HEK293T (cell line): ENCODE data around the gene RAB31.

Source experiments
- CTCF ChIA-PET: fragments of 350-600 bp; formaldehyde crosslinking; extraction: SDS; loops from one replicate; lab custom pipeline; 2021; ENCODE audit warnings: antibody characterized with exemption, inconsistent platforms; lab: Yijun Ruan, JAX
- POLR2A ChIA-PET: fragments of 350-600 bp; formaldehyde crosslinking; extraction: SDS; loops from one replicate; lab custom pipeline; 2020; ENCODE audit warnings: antibody characterized with exemption, inconsistent platforms; lab: Yijun Ruan, JAX
- DNase-seq: peaks from one replicate; pipeline ENCODE4 v3.0.0; 2012; ENCODE audit warnings: mixed read lengths; ENCODE audit errors: extremely low spot score
- ARNT ChIP-seq: fragments of 450-650 bp; IDR thresholded peaks from 2 replicates; pipeline ENCODE4 v1.6.1; 2017; ENCODE audit warnings: mild to moderate bottlenecking
- BHLHE40 ChIP-seq: fragments of 450-650 bp; IDR thresholded peaks from 2 replicates; pipeline ENCODE4 v1.6.1; 2016; ENCODE audit warnings: mild to moderate bottlenecking, moderate library complexity, borderline replicate concordance
- CTBP1 ChIP-seq: fragments of 450-650 bp; IDR thresholded peaks from 2 replicates; pipeline ENCODE4 v1.6.1; 2016; ENCODE audit warnings: borderline replicate concordance
- ELF4 ChIP-seq: fragments of 450-650 bp; IDR thresholded peaks from 2 replicates; pipeline ENCODE4 v1.6.1; 2017; ENCODE audit warnings: antibody characterized with exemption
- FOXA1 ChIP-seq: fragments of 450-650 bp; IDR thresholded peaks from 2 replicates; pipeline ENCODE4 v1.6.1; 2016; ENCODE audit warnings: mild to moderate bottlenecking
- FOXK2 ChIP-seq: fragments of 450-650 bp; IDR thresholded peaks from 2 replicates; pipeline ENCODE4 v1.6.1; 2016; ENCODE audit warnings: mild to moderate bottlenecking
- FOXM1 ChIP-seq: fragments of 450-650 bp; IDR thresholded peaks from 2 replicates; pipeline ENCODE4 v1.6.1; 2017; ENCODE audit warnings: mild to moderate bottlenecking, borderline replicate concordance
- HDGF ChIP-seq: fragments of 450-650 bp; IDR thresholded peaks from 2 replicates; pipeline ENCODE4 v1.6.1; 2017; ENCODE audit warnings: antibody characterized with exemption, borderline replicate concordance
- L3MBTL2 ChIP-seq: fragments of 450-650 bp; conservative IDR thresholded peaks from 2 replicates; pipeline ENCODE4 v1.6.1; 2016; ENCODE audit warnings: mild to moderate bottlenecking
- LEF1 ChIP-seq: fragments of 450-650 bp; IDR thresholded peaks from 2 replicates; pipeline ENCODE4 v1.6.1; 2017; ENCODE audit warnings: mild to moderate bottlenecking, borderline replicate concordance
- NFRKB ChIP-seq: fragments of 450-650 bp; IDR thresholded peaks from 2 replicates; pipeline ENCODE4 v1.6.1; 2016; ENCODE audit warnings: mild to moderate bottlenecking, moderate library complexity
- PKNOX1 ChIP-seq: fragments of 450-650 bp; IDR thresholded peaks from 2 replicates; pipeline ENCODE4 v1.6.1; 2016
- SP1 ChIP-seq: fragments of 450-650 bp; IDR thresholded peaks from 2 replicates; pipeline ENCODE4 v1.6.1; 2017
- SUZ12 ChIP-seq: fragments of 450-650 bp; IDR thresholded peaks from 2 replicates; pipeline ENCODE4 v1.6.1; 2016; ENCODE audit warnings: mild to moderate bottlenecking
- TARDBP ChIP-seq: fragments of 450-650 bp; IDR thresholded peaks from 2 replicates; pipeline ENCODE4 v1.6.1; 2016
- ZNF384 ChIP-seq: fragments of 450-650 bp; IDR thresholded peaks from 2 replicates; pipeline ENCODE4 v1.6.1; 2016

Gene RAB31

DNA sequence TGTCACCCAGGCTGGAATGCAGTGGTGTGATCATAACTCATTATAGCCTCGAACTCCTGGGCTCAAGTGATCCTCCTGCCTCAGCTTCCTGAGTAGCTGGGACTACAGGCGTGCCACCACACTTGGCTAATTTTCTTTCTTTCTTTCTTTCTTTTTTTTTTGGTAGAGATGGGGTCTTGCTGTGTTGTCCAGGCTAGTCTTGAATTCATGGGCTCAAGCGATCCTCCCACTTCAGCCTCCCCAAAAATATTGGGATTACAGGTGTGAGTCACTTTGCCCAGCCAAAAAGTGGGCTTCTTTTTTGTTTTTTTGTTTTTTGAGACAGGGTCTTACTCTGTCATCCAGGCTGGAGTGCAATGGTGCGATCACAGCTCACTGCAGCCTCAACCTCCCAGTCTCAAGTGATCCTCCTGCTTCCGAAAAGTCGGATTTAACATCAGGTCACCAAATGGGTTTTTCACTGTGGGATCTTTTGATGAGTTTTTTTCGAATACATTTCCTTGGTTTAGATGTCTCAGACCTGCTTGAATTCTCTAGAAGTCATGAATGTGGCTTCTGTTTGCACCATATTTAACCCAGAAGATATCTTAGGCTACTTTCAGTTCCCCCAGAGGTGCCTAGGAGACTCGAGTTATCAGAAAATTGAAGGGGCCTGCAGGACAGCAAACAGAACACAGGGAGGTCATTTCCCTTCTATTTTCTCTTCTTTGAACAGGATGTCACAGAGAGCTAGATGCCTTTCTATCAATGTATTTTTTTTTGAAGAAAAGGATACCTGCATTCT is 8.9 kb downstream of the RAB31 start:
- POLR2A ChIA-PET, result no interaction called here
- DNase-seq, result no peak
- CTCF ChIA-PET, result no interaction called here
- TF ChIP-seq FOXM1 (no peak), FOXK2 (no peak), PKNOX1 (no peak), HDGF (no peak), FOXA1 (no peak), SP1 (no peak), ZNF384 (no peak), CTBP1 (no peak), NFRKB (no peak), LEF1 (no peak), TARDBP (no peak), ELF4 (no peak)

GRCh38 chr18:9719421-9719981 is 11.4 kb downstream of the RAB31 start:
- ChIA-PET CTCF (no interaction called here), POLR2A (no interaction called here)
- no peak for DNase-seq
- TF ChIP-seq TARDBP, result no peak
- TF ChIP-seq PKNOX1, result no peak
- no peak for TF ChIP-seq ARNT
- TF ChIP-seq BHLHE40, result no peak
- TF ChIP-seq FOXK2, result no peak
- TF ChIP-seq CTBP1, result no peak
- no peak for TF ChIP-seq ZNF384
- TF ChIP-seq FOXA1, result no peak
- TF ChIP-seq NFRKB, result no peak
- TF ChIP-seq SP1, result no peak
- TF ChIP-seq ELF4, result no peak
- no peak for TF ChIP-seq LEF1

DNA sequence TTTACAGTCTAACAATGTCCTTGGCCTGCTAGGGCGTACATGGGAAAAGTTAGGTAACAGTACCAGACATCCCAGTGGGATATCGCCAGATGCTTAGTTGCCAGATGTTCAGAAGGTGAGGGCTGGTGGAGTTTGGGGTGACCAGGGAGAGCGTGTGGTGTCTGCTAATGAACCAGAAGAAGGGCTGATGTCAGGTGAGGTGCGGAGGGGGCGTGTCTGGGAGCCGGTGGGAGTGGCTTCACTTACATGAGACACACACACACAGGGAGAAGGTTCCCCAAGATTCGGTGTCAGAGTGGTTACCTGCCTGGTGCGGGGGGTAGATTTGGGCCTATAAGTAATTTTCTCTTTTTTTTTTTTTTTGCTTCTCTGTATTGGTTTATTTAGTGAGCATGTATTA is 12.2 kb downstream of the RAB31 start:
- no peak for TF ChIP-seq ZNF384
- TF ChIP-seq ELF4, result no peak
- no peak for TF ChIP-seq SUZ12
- TF ChIP-seq LEF1, result no peak
- no peak for TF ChIP-seq TARDBP
- no peak for TF ChIP-seq FOXA1
- no peak for TF ChIP-seq ARNT
- TF ChIP-seq PKNOX1, result no peak
- DNase-seq, result no peak
- POLR2A ChIA-PET, result no interaction called here
- CTCF ChIA-PET, result no interaction called here

DNA sequence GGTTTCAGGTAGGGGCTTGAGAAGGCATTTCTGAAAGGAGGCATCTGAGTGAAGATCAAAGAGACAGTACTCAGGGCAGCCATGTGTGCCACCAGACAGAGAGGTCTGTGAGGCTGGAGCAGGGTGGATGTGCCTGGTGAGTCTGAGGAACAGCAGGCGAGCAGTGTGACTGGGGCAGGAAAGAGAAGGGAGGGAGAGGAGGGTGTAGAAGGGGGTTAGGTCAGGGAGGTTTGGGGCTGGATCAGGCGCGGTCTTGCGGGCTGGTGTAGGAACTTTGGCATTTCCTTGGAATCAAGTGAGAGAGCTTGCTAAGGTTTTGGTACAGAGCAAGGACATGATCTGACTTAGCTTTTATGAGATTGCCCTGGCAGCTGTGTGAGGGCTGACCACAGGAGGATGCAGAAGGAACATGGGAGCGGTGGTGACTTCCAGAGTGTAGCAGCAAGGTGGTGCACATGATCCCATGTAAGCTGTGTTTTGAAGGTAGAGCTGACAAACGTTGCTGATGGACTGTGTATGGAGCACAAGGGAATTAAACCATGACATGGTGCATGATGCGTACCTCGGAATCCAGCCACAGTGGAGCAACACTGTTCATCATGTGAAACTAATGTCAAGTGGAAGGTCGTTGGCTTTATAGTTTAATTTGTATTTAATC is 13.9 kb downstream of the RAB31 start:
- no peak for TF ChIP-seq ELF4
- no peak for TF ChIP-seq FOXM1
- no peak for TF ChIP-seq BHLHE40
- TF ChIP-seq SUZ12, result no peak
- no peak for TF ChIP-seq L3MBTL2
- no peak for TF ChIP-seq ZNF384
- TF ChIP-seq FOXA1, result no peak
- no peak for TF ChIP-seq SP1
- no peak for TF ChIP-seq PKNOX1
- TF ChIP-seq NFRKB, result no peak
- no peak for TF ChIP-seq TARDBP
- TF ChIP-seq HDGF, result no peak
- no peak for TF ChIP-seq CTBP1
- no peak for TF ChIP-seq ARNT
- no peak for TF ChIP-seq FOXK2
- TF ChIP-seq LEF1, result no peak
- DNase-seq, result no peak
- POLR2A ChIA-PET, result no interaction called here
- CTCF ChIA-PET, result no interaction called here

DNA sequence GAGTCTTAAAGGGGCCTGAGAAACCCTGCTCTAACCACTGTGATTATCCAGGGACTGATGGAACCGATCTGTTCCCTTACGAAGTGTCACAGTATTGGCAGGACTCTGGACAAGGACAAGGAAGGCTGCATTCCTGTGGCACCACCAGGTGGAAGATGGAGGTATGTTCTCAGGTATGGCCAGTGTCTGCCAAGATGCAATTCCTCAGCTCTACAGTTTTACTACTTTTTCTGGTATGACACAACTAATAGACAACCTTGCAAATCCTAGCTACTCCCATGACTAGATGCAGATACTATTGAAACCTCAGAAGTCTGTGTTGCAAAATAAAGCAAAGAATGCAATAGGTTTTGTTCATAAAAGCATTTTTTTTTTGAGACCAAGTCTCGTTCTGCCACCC is 14.6 kb downstream of the RAB31 start:
- TF ChIP-seq ZNF384, result no peak
- no peak for TF ChIP-seq L3MBTL2
- no peak for TF ChIP-seq SP1
- TF ChIP-seq BHLHE40, result no peak
- TF ChIP-seq ARNT, result no peak
- TF ChIP-seq SUZ12, result no peak
- TF ChIP-seq TARDBP, result no peak
- no peak for TF ChIP-seq FOXM1
- TF ChIP-seq ELF4, result no peak
- TF ChIP-seq LEF1, result no peak
- TF ChIP-seq HDGF, result no peak
- TF ChIP-seq NFRKB, result no peak
- TF ChIP-seq PKNOX1, result no peak
- no peak for TF ChIP-seq FOXK2
- no peak for TF ChIP-seq FOXA1
- no peak for TF ChIP-seq CTBP1
- DNase-seq, result no peak
- CTCF ChIA-PET, result no interaction called here
- POLR2A ChIA-PET, result no interaction called here
